Liver (tissue), 2 donors: ENCODE results near the gene RXFP2.

Experiments
- FOXA2 ChIP-seq: IDR thresholded peaks from 2 replicates; pipeline ENCODE4 v1.6.1; 2016; ENCODE audit warnings: antibody characterized with exemption
- REST ChIP-seq: IDR thresholded peaks from 2 replicates; pipeline ENCODE4 v1.6.1; 2016; ENCODE audit warnings: antibody characterized with exemption, mild to moderate bottlenecking
- TAF1 ChIP-seq: conservative IDR thresholded peaks from 2 replicates; pipeline ENCODE4 v1.6.1; 2016; ENCODE audit warnings: antibody characterized with exemption, mild to moderate bottlenecking
- donor health status: healthy.

- TF ChIP-seq REST (no peak), TAF1 (no peak), FOXA2 (no peak)
These were observed 35.5 kb upstream of the RXFP2 start for GRCh38 chr13:31703780-31704179.
